HepG2 (cell line): ENCODE measurements around the gene STYX. TPM values are rescaled to one million over a fixed set of nuclear protein-coding genes. Genes with fewer than 3 reads are reported as not detected.

ENCODE experiments used
- CEBPG ChIP-seq: IDR thresholded peaks from 2 replicates; pipeline ENCODE4 v1.6.1; 2016
- HNRNPL ChIP-seq: fragments of 200-400 bp; formaldehyde crosslinking; IDR thresholded peaks from 2 replicates; pipeline ENCODE4 v1.6.1; 2017; ENCODE audit warnings: mild to moderate bottlenecking, low read depth, low read length
- NCOA5 ChIP-seq: sonication (generic); formaldehyde crosslinking; IDR thresholded peaks from 2 replicates; pipeline ENCODE4 v1.4.0; 2020; ENCODE audit warnings: missing genetic modification reagents
- NFYC ChIP-seq: IDR thresholded peaks from 2 replicates; pipeline ENCODE4 v1.6.1; 2016; ENCODE audit warnings: missing genetic modification reagents, missing compliant biosample characterization
- ONECUT2 ChIP-seq: sonication (generic); formaldehyde crosslinking; IDR thresholded peaks from 2 replicates; pipeline ENCODE4 v1.4.0; 2020; ENCODE audit warnings: missing genetic modification reagents
- SAFB2 ChIP-seq: sonication (generic); formaldehyde crosslinking; IDR thresholded peaks from 2 replicates; pipeline ENCODE4 v1.5.1; 2020; ENCODE audit warnings: missing genetic modification reagents, low read depth, mild to moderate bottlenecking, borderline replicate concordance
- SP4 ChIP-seq: sonication (generic); formaldehyde crosslinking; IDR thresholded peaks from 2 replicates; pipeline ENCODE4 v1.8.1; 2023; ENCODE audit warnings: mild to moderate bottlenecking, missing genetic modification reagents
- TMF1 ChIP-seq: sonication (generic); formaldehyde crosslinking; IDR thresholded peaks from 2 replicates; pipeline ENCODE4 v1.8.1; 2022; ENCODE audit warnings: low read depth, missing genetic modification reagents
- TSC22D2 ChIP-seq: sonication (generic); formaldehyde crosslinking; IDR thresholded peaks from 2 replicates; pipeline ENCODE4 v1.5.1; 2020; ENCODE audit warnings: missing genetic modification reagents, mild to moderate bottlenecking, borderline replicate concordance
- XBP1 ChIP-seq: sonication (generic); formaldehyde crosslinking; IDR thresholded peaks from 2 replicates; pipeline ENCODE4 v1.5.0; 2020; ENCODE audit warnings: missing genetic modification reagents
- XRCC5 ChIP-seq: fragments of 200-400 bp; formaldehyde crosslinking; optimal IDR thresholded peaks from 2 replicates; pipeline ENCODE3; 2017; ENCODE audit warnings: mild to moderate bottlenecking, low read length
- ZMYM2 ChIP-seq: sonication (generic); formaldehyde crosslinking; IDR thresholded peaks from 2 replicates; pipeline ENCODE4 v1.8.0; 2022; ENCODE audit warnings: mild to moderate bottlenecking, missing genetic modification reagents
- ZNF121 ChIP-seq: sonication (generic); formaldehyde crosslinking; IDR thresholded peaks from 2 replicates; pipeline ENCODE4 v1.5.0; 2020; ENCODE audit warnings: mild to moderate bottlenecking, missing genetic modification reagents
- ZNF484 ChIP-seq: sonication (generic); formaldehyde crosslinking; IDR thresholded peaks from 2 replicates; pipeline ENCODE4 v1.5.1; 2020; ENCODE audit warnings: mild to moderate bottlenecking, low read depth, missing genetic modification reagents, borderline replicate concordance
- ZNF773 ChIP-seq: sonication (generic); formaldehyde crosslinking; IDR thresholded peaks from 2 replicates; pipeline ENCODE4 v1.4.0; 2020; ENCODE audit warnings: missing genetic modification reagents, borderline replicate concordance
- ZNF841 ChIP-seq: sonication (generic); formaldehyde crosslinking; IDR thresholded peaks from 2 replicates; pipeline ENCODE4 v1.8.1; 2023; ENCODE audit warnings: missing genetic modification reagents, borderline replicate concordance
- polyA plus RNA-seq, 8 experiments: library from polyadenylated mRNA; depleted of rRNA in 3 of 8; stranded (reverse) in 7 of 8; unstranded in 1 of 8; fragments of >200 nt; fragmentation: Illumina TruSeq in 4 of 8; extraction: Trizol in 4 of 8; gene quantifications; 2 replicates each; pipeline versions ENCODE4 v1.2.1 to v1.2.3, GENCODE V29; 2011 to 2016; ENCODE audit warnings: low read depth in 4 of 8, missing spikeins in 1 of 8, mixed read lengths in 1 of 8; ENCODE audit not compliant: insufficient read depth in 1 of 8
- total RNA-seq, 5 experiments: library from RNA; depleted of rRNA; stranded (reverse); fragments of >200 nt; fragmentation: Illumina TruSeq; extraction: Trizol; gene quantifications; 2 replicates each; pipeline ENCODE4 v1.2.3, GENCODE V29; 2016; ENCODE audit warnings: low read depth in 1 of 5
- TF ChIP-seq, protein P1 (sequence below): sonication (generic); formaldehyde crosslinking; IDR thresholded peaks from 2 replicates; pipeline ENCODE4 v1.5.1; 2020; ENCODE audit warnings: missing genetic modification reagents, mild to moderate bottlenecking, borderline replicate concordance
- TF ChIP-seq, protein P2 (sequence below): sonication (generic); formaldehyde crosslinking; IDR thresholded peaks from 2 replicates; pipeline ENCODE4 v1.4.0; 2020; ENCODE audit warnings: missing genetic modification reagents
- TF ChIP-seq, protein P3 (sequence below): sonication (generic); formaldehyde crosslinking; IDR thresholded peaks from 2 replicates; pipeline ENCODE4 v1.4.0; 2020; ENCODE audit warnings: missing genetic modification reagents, borderline replicate concordance
- TF ChIP-seq, protein P4 (sequence below): sonication (generic); formaldehyde crosslinking; IDR thresholded peaks from 2 replicates; pipeline ENCODE4 v1.5.0; 2020; ENCODE audit warnings: missing genetic modification reagents

Gene STYX
- total and polyA plus RNA-seq, 2 of the 13 experiments (the other 11 are each of a cell fraction or from before 2014, with no cell fraction given), result 6.6 to 10.9 TPM

DNA sequence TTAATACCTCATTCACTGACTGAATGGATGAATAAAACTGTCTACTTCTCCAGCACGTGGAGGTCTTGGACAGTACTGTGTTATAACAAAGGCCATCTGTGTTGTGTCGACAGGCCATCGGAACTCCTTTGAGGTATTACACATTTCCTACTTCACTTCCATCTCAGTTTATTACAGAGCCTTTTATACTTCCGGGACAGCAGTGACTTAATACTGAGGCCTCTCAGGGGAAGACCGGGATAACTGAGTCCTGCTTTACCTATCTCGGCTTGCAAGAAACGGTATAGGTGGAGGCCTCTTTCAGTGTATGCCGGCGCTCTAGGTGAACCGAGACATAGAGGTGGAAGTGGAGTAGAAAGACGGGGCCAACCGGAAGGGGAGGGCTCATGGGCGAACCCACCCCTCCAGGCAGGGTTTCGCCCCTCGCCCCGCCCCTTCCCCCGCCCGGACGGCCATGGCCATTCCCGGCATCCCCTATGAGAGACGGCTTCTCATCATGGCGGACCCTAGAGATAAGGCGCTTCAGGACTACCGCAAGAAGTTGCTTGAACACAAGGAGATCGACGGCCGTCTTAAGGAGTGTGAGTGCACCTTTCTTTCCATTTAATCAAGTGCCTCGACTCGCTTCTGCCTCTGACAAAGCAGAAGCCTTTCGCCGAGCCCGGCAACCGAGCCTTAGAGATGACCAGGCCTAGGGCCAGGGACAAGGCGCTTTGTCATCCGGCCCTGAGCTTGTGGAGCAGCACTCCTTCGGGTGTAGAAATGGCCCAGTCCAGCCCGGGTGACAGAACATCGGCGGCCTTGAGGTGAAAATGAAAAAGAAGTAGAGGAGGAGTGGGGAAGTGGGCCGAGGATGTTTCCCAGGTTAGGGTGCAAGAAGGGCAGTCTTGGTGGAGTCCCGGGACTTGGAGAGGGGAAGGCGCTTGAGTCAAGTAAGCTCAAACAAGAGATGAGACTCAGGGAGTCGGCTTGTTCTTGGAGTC, 23.0 kb upstream of the STYX start, which contains the start of gene PSMC6 (continued):
- TF ChIP-seq ZMYM2 (CRISPR knock-in tag), result no peak
- no peak for TF ChIP-seq XRCC5
- no peak for TF ChIP-seq ZNF121
- no peak for TF ChIP-seq XBP1 (CRISPR knock-in tag)
- TF ChIP-seq ONECUT2 (CRISPR knock-in tag), result no peak
- TF ChIP-seq SAFB2 (CRISPR knock-in tag), result no peak
- TF ChIP-seq TMF1 (CRISPR knock-in tag), result no peak
- peak; percentile 41; the same call in 1 of the 2 replicates for TF ChIP-seq ZNF773
- TF ChIP-seq NFYC (CRISPR knock-in tag), result no peak
- TF ChIP-seq ZNF484 (CRISPR knock-in tag), result no peak
- TF ChIP-seq, protein P1, sequence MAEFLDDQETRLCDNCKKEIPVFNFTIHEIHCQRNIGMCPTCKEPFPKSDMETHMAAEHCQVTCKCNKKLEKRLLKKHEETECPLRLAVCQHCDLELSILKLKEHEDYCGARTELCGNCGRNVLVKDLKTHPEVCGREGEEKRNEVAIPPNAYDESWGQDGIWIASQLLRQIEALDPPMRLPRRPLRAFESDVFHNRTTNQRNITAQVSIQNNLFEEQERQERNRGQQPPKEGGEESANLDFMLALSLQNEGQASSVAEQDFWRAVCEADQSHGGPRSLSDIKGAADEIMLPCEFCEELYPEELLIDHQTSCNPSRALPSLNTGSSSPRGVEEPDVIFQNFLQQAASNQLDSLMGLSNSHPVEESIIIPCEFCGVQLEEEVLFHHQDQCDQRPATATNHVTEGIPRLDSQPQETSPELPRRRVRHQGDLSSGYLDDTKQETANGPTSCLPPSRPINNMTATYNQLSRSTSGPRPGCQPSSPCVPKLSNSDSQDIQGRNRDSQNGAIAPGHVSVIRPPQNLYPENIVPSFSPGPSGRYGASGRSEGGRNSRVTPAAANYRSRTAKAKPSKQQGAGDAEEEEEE (CRISPR knock-in tag), result peak; percentile 82; the same call in 1 of the 2 replicates
- TF ChIP-seq TSC22D2 (CRISPR knock-in tag), result peak; percentile 21; the same call in 1 of the 2 replicates
- TF ChIP-seq SP4 (CRISPR knock-in tag), result peak; percentile 88
- no peak for TF ChIP-seq CEBPG (CRISPR knock-in tag)
- TF ChIP-seq, protein P2, sequence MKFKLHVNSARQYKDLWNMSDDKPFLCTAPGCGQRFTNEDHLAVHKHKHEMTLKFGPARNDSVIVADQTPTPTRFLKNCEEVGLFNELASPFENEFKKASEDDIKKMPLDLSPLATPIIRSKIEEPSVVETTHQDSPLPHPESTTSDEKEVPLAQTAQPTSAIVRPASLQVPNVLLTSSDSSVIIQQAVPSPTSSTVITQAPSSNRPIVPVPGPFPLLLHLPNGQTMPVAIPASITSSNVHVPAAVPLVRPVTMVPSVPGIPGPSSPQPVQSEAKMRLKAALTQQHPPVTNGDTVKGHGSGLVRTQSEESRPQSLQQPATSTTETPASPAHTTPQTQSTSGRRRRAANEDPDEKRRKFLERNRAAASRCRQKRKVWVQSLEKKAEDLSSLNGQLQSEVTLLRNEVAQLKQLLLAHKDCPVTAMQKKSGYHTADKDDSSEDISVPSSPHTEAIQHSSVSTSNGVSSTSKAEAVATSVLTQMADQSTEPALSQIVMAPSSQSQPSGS (CRISPR knock-in tag), result peak; percentile 41; the same call in 1 of the 2 replicates
- TF ChIP-seq, protein P3, sequence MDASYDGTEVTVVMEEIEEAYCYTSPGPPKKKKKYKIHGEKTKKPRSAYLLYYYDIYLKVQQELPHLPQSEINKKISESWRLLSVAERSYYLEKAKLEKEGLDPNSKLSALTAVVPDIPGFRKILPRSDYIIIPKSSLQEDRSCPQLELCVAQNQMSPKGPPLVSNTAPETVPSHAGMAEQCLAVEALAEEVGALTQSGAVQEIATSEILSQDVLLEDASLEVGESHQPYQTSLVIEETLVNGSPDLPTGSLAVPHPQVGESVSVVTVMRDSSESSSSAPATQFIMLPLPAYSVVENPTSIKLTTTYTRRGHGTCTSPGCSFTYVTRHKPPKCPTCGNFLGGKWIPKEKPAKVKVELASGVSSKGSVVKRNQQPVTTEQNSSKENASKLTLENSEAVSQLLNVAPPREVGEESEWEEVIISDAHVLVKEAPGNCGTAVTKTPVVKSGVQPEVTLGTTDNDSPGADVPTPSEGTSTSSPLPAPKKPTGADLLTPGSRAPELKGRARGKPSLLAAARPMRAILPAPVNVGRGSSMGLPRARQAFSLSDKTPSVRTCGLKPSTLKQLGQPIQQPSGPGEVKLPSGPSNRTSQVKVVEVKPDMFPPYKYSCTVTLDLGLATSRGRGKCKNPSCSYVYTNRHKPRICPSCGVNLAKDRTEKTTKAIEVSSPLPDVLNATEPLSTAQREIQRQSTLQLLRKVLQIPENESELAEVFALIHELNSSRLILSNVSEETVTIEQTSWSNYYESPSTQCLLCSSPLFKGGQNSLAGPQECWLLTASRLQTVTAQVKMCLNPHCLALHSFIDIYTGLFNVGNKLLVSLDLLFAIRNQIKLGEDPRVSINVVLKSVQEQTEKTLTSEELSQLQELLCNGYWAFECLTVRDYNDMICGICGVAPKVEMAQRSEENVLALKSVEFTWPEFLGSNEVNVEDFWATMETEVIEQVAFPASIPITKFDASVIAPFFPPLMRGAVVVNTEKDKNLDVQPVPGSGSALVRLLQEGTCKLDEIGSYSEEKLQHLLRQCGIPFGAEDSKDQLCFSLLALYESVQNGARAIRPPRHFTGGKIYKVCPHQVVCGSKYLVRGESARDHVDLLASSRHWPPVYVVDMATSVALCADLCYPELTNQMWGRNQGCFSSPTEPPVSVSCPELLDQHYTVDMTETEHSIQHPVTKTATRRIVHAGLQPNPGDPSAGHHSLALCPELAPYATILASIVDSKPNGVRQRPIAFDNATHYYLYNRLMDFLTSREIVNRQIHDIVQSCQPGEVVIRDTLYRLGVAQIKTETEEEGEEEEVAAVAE (CRISPR knock-in tag), result peak; percentile 74
- TF ChIP-seq ZNF841 (CRISPR knock-in tag), result no peak
- TF ChIP-seq, protein P4, sequence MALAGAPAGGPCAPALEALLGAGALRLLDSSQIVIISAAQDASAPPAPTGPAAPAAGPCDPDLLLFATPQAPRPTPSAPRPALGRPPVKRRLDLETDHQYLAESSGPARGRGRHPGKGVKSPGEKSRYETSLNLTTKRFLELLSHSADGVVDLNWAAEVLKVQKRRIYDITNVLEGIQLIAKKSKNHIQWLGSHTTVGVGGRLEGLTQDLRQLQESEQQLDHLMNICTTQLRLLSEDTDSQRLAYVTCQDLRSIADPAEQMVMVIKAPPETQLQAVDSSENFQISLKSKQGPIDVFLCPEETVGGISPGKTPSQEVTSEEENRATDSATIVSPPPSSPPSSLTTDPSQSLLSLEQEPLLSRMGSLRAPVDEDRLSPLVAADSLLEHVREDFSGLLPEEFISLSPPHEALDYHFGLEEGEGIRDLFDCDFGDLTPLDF (CRISPR knock-in tag), result no peak
- no peak for TF ChIP-seq HNRNPL
- TF ChIP-seq NCOA5 (CRISPR knock-in tag), result no peak
